ENCODE results near the gene GALNT7.

Gene GALNT7

DNA sequence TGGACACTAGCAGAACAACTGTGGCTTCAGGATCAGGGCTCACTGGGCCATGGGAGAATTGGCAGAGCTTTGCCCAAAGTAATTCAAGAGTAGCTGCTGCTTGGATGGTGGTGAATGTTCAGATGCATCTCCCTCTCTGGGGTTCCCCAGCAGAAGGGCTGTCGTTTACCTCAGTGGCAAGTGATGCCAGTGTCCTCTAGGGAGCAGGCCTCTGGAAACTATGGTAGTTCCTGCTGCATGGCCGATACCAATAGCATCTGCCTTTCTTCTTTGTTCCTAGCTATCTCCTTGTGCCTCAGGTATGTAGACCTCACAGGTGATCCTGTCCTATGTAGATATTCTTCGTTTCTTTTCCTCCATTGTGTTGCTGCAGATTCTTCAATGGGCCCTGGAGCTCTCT is 139.2 kb downstream of the GALNT7 start:
- peaks cover 0 to 2% (median 0%) of the 10 kb centered on the region in 5 experiments for H3K9me3 ChIP-seq (ENCODE audit: control extremely low read depth in 1 of 5, control insufficient read depth in 4 of 5, insufficient read depth in 2 of 5, low read depth in 1 of 5, low read length in 4 of 5)
- no peak overlapping the region for H3K4me3 ChIP-seq (ENCODE audit: control insufficient read depth in 1 of 7, extremely low read depth in 1 of 7, insufficient read depth in 4 of 7, low read depth in 2 of 7, low read length in 6 of 7)
- CTCF ChIA-PET = interaction anchor here (0.7 to 3.3 kb wide), 8 partner anchors 11 to 284 kb away, joined by 3 to 15 read pairs (median 5); no protein-coding TSS in a partner anchor
- no peaks in the 10 kb centered on the region for H3K27me3 ChIP-seq (replicated peaks in 2 of 5; ENCODE audit: control insufficient read depth in 4 of 5, insufficient read depth in 5 of 5, low read length in 4 of 5)
- 100% methylated on average over 2 of the region's 3 CpGs for WGBS (ENCODE audit: insufficient coverage)
- DNase-seq = no peak
- H3K27ac ChIP-seq (ENCODE audit: insufficient read depth in 1 of 2, low read depth in 1 of 2, low read length in 2 of 2, poor library complexity in 1 of 2, severe bottlenecking in 2 of 2) = no peak overlapping the region
- POLR2A ChIA-PET = no interaction called here
- no peaks in the 10 kb centered on the region for H3K4me1 ChIP-seq (ENCODE audit: control extremely low read depth in 1 of 4, control insufficient read depth in 4 of 4, insufficient read depth in 4 of 4, low read length in 3 of 4)
- H3K36me3 ChIP-seq (ENCODE audit: control insufficient read depth in 4 of 4, insufficient read depth in 4 of 4, low read length in 3 of 4) = peaks cover 13 to 49% (median 41%) of the 10 kb centered on the region in 4 experiments

DNA sequence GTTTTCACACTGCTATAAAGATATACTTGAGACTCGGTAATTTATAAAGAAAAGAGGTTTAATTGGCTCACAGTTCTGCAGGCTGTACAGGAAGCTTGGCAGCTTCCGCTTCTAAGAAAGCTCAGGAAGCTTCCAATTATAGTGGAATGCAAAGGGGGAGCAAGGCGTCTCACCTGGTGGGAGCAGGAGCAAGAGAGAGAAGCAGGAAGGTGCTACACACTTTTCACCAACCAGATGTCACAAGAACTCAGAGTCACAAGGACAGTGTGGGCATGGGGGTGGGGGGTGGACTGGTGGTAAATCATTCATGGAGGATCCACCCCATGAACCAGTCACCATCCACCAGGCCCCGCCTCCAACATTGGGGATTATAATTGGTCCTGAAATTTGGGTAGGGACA is 142.8 kb downstream of the GALNT7 start:
- Histone ChIP-seq H3K27me3 (replicated peaks in 2 of 5; ENCODE audit: control insufficient read depth in 4 of 5, insufficient read depth in 5 of 5, low read length in 4 of 5) (no peaks in the 10 kb centered on the region), H3K4me3 (ENCODE audit: control insufficient read depth in 1 of 7, extremely low read depth in 1 of 7, insufficient read depth in 4 of 7, low read depth in 2 of 7, low read length in 6 of 7) (no peak overlapping the region), H3K4me1 (ENCODE audit: control extremely low read depth in 1 of 4, control insufficient read depth in 4 of 4, insufficient read depth in 4 of 4, low read length in 3 of 4) (no peaks in the 10 kb centered on the region), H3K36me3 (ENCODE audit: control insufficient read depth in 4 of 4, insufficient read depth in 4 of 4, low read length in 3 of 4) (peaks cover 14 to 62% (median 48%) of the 10 kb centered on the region in 4 experiments), H3K27ac (ENCODE audit: insufficient read depth in 1 of 2, low read depth in 1 of 2, low read length in 2 of 2, poor library complexity in 1 of 2, severe bottlenecking in 2 of 2) (no peak overlapping the region), H3K9me3 (ENCODE audit: control extremely low read depth in 1 of 5, control insufficient read depth in 4 of 5, insufficient read depth in 2 of 5, low read depth in 1 of 5, low read length in 4 of 5) (no peaks in the 10 kb centered on the region)
- DNase-seq = no peak
- 100% methylated on average over 2 of the region's 4 CpGs for WGBS (ENCODE audit: insufficient coverage)
- CTCF ChIA-PET = interaction anchor here (2.7 to 2.9 kb wide), 2 partner anchors 8 to 10 kb away, joined by 9 to 14 read pairs; no protein-coding TSS in a partner anchor
- POLR2A ChIA-PET = no interaction called here

DNA sequence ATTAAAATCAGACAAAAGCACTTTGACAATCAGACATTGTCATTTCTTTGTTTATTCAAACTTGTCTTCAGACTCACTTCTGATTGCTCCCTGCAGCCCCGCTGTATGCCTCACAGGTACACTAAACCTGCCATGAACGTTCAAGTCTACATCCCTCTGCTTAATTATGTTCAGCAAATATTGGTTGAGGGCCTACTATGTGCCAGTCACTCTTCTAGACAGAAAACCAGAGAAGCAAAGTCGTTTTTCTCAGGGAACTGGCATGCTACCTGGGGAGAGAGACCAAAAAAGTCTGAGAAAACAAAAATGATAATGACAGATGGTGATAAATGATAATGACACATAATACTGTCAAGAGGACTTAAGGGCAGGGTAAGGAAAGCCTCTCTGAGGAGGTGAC is 146.1 kb downstream of the GALNT7 start:
- POLR2A ChIA-PET = interaction anchor here (0.6 kb wide), 1 partner anchor 1715 kb away, joined by 3 read pairs; no protein-coding TSS in a partner anchor
- H3K27me3 ChIP-seq (replicated peaks in 2 of 5; ENCODE audit: control insufficient read depth in 4 of 5, insufficient read depth in 5 of 5, low read length in 4 of 5) = no peaks in the 10 kb centered on the region
- no peaks in the 10 kb centered on the region for H3K9me3 ChIP-seq (ENCODE audit: control extremely low read depth in 1 of 5, control insufficient read depth in 4 of 5, insufficient read depth in 2 of 5, low read depth in 1 of 5, low read length in 4 of 5)
- CTCF ChIA-PET = interaction anchor here (2.0 kb wide), 1 partner anchor 15 kb away, joined by 5 read pairs; no protein-coding TSS in a partner anchor
- no peaks in the 10 kb centered on the region for H3K4me1 ChIP-seq (ENCODE audit: control extremely low read depth in 1 of 4, control insufficient read depth in 4 of 4, insufficient read depth in 4 of 4, low read length in 3 of 4)
- no peak overlapping the region for H3K27ac ChIP-seq (ENCODE audit: insufficient read depth in 1 of 2, low read depth in 1 of 2, low read length in 2 of 2, poor library complexity in 1 of 2, severe bottlenecking in 2 of 2)
- DNase-seq = no peak
- H3K36me3 ChIP-seq (ENCODE audit: control insufficient read depth in 4 of 4, insufficient read depth in 4 of 4, low read length in 3 of 4) = peaks cover 8 to 51% (median 39%) of the 10 kb centered on the region in 4 experiments
- 100% methylated on average over 2 of the region's 3 CpGs for WGBS (ENCODE audit: insufficient coverage)
- H3K4me3 ChIP-seq (ENCODE audit: control insufficient read depth in 1 of 7, extremely low read depth in 1 of 7, insufficient read depth in 4 of 7, low read depth in 2 of 7, low read length in 6 of 7) = no peak overlapping the region

GRCh38 chr4:173316060-173316459 is 147.4 kb downstream of the GALNT7 start:
- Histone ChIP-seq H3K27ac (ENCODE audit: insufficient read depth in 1 of 2, low read depth in 1 of 2, low read length in 2 of 2, poor library complexity in 1 of 2, severe bottlenecking in 2 of 2) (no peak overlapping the region), H3K36me3 (ENCODE audit: control insufficient read depth in 4 of 4, insufficient read depth in 4 of 4, low read length in 3 of 4) (peaks cover 11 to 48% (median 40%) of the 10 kb centered on the region in 4 experiments), H3K9me3 (ENCODE audit: control extremely low read depth in 1 of 5, control insufficient read depth in 4 of 5, insufficient read depth in 2 of 5, low read depth in 1 of 5, low read length in 4 of 5) (no peaks in the 10 kb centered on the region), H3K4me3 (ENCODE audit: control insufficient read depth in 1 of 7, extremely low read depth in 1 of 7, insufficient read depth in 4 of 7, low read depth in 2 of 7, low read length in 6 of 7) (no peak overlapping the region), H3K27me3 (replicated peaks in 2 of 5; ENCODE audit: control insufficient read depth in 4 of 5, insufficient read depth in 5 of 5, low read length in 4 of 5) (no peaks in the 10 kb centered on the region), H3K4me1 (ENCODE audit: control extremely low read depth in 1 of 4, control insufficient read depth in 4 of 4, insufficient read depth in 4 of 4, low read length in 3 of 4) (no peaks in the 10 kb centered on the region)
- POLR2A ChIA-PET = interaction anchor here (0.5 kb wide), 1 partner anchor 863 kb away, joined by 3 read pairs; no protein-coding TSS in a partner anchor
- CTCF ChIA-PET = interaction anchor here (1.4 to 1.7 kb wide), 3 partner anchors 15 to 102 kb away, joined by 3 to 7 read pairs (median 6); no protein-coding TSS in a partner anchor
- no peak for DNase-seq
- WGBS (ENCODE audit: insufficient coverage) = 73% methylated on average over 2 of the region's 2 CpGs

DNA sequence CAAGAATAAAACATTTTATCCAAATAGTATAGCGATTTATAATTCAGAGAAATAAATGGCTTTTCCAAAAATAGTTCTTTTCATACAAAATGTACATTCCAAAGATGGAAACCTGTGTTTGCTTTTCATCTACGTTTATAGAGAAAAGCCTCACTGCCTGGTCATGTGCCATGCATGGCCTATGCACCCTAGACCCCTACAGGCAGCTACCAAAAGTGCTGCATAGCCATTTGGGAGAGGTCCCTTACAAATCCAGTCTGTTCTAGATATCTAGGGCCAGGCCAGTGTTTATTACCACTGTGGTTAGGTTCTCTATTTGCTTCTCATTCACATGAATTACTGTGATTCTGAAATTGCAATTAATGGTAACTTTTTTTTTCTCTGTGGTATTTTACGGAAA is 148.4 kb downstream of the GALNT7 start:
- no peaks in the 10 kb centered on the region for H3K9me3 ChIP-seq (ENCODE audit: control extremely low read depth in 1 of 5, control insufficient read depth in 4 of 5, insufficient read depth in 2 of 5, low read depth in 1 of 5, low read length in 4 of 5)
- H3K27ac ChIP-seq (ENCODE audit: insufficient read depth in 1 of 2, low read depth in 1 of 2, low read length in 2 of 2, poor library complexity in 1 of 2, severe bottlenecking in 2 of 2) = no peak overlapping the region
- peaks cover 14 to 50% (median 40%) of the 10 kb centered on the region in 4 experiments for H3K36me3 ChIP-seq (ENCODE audit: control insufficient read depth in 4 of 4, insufficient read depth in 4 of 4, low read length in 3 of 4)
- H3K4me1 ChIP-seq (ENCODE audit: control extremely low read depth in 1 of 4, control insufficient read depth in 4 of 4, insufficient read depth in 4 of 4, low read length in 3 of 4) = no peaks in the 10 kb centered on the region
- CTCF ChIA-PET = interaction anchor here (1.3 to 2.7 kb wide), 5 partner anchors 10 to 101 kb away, joined by 3 to 11 read pairs (median 6); no protein-coding TSS in a partner anchor
- H3K4me3 ChIP-seq (ENCODE audit: control insufficient read depth in 1 of 7, extremely low read depth in 1 of 7, insufficient read depth in 4 of 7, low read depth in 2 of 7, low read length in 6 of 7) = no peak overlapping the region
- POLR2A ChIA-PET = no interaction called here
- 78% methylated on average over 1 of the region's 3 CpGs for WGBS (ENCODE audit: insufficient coverage)
- no peaks in the 10 kb centered on the region for H3K27me3 ChIP-seq (replicated peaks in 2 of 5; ENCODE audit: control insufficient read depth in 4 of 5, insufficient read depth in 5 of 5, low read length in 4 of 5)
- peak in 2 of 3 donors; percentile 50 to 56 for DNase-seq

DNA sequence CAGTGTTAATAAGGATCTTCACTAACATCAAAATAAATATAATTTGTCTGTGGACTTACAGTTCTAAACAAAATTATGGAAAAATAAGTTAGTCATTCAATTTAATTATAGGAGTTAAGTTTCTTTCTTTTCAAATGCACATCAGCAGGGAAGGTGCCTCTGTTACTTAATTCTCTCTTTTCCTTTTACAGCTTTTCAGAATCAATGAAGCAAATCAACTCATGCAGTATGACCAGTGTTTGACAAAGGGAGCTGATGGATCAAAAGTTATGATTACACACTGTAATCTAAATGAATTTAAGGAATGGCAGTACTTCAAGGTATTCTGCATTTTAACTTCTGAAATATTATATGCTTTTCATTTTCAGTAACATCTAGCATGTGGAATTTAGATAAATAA is 149.6 kb downstream of the GALNT7 start:
- Histone ChIP-seq H3K4me3 (ENCODE audit: control insufficient read depth in 1 of 7, extremely low read depth in 1 of 7, insufficient read depth in 4 of 7, low read depth in 2 of 7, low read length in 6 of 7) (no peak overlapping the region), H3K27ac (ENCODE audit: insufficient read depth in 1 of 2, low read depth in 1 of 2, low read length in 2 of 2, poor library complexity in 1 of 2, severe bottlenecking in 2 of 2) (no peak overlapping the region), H3K36me3 (ENCODE audit: control insufficient read depth in 4 of 4, insufficient read depth in 4 of 4, low read length in 3 of 4) (peaks cover 12 to 50% (median 41%) of the 10 kb centered on the region in 4 experiments), H3K27me3 (replicated peaks in 2 of 5; ENCODE audit: control insufficient read depth in 4 of 5, insufficient read depth in 5 of 5, low read length in 4 of 5) (no peaks in the 10 kb centered on the region), H3K9me3 (ENCODE audit: control extremely low read depth in 1 of 5, control insufficient read depth in 4 of 5, insufficient read depth in 2 of 5, low read depth in 1 of 5, low read length in 4 of 5) (no peaks in the 10 kb centered on the region), H3K4me1 (ENCODE audit: control extremely low read depth in 1 of 4, control insufficient read depth in 4 of 4, insufficient read depth in 4 of 4, low read length in 3 of 4) (no peaks in the 10 kb centered on the region)
- ChIA-PET POLR2A (no interaction called here), CTCF (interaction anchor here (1.0 to 5.7 kb wide), 15 partner anchors 11 to 304 kb away, joined by 3 to 177 read pairs (median 5); partner anchors contain the start of gene HMGB2)
- no peak for DNase-seq

GRCh38 chr4:173318648-173319211 is 150.1 kb downstream of the GALNT7 start:
- H3K4me3 ChIP-seq (ENCODE audit: control insufficient read depth in 1 of 7, extremely low read depth in 1 of 7, insufficient read depth in 4 of 7, low read depth in 2 of 7, low read length in 6 of 7) = no peak overlapping the region
- ChIA-PET CTCF (interaction anchor here (0.8 to 5.7 kb wide), 26 partner anchors 8 to 305 kb away, joined by 3 to 177 read pairs (median 4); partner anchors contain the start of gene HMGB2), POLR2A (no interaction called here)
- no peaks in the 10 kb centered on the region for H3K4me1 ChIP-seq (ENCODE audit: control extremely low read depth in 1 of 4, control insufficient read depth in 4 of 4, insufficient read depth in 4 of 4, low read length in 3 of 4)
- no peaks in the 10 kb centered on the region for H3K9me3 ChIP-seq (ENCODE audit: control extremely low read depth in 1 of 5, control insufficient read depth in 4 of 5, insufficient read depth in 2 of 5, low read depth in 1 of 5, low read length in 4 of 5)
- H3K27ac ChIP-seq (ENCODE audit: insufficient read depth in 1 of 2, low read depth in 1 of 2, low read length in 2 of 2, poor library complexity in 1 of 2, severe bottlenecking in 2 of 2) = no peak overlapping the region
- H3K36me3 ChIP-seq (ENCODE audit: control insufficient read depth in 4 of 4, insufficient read depth in 4 of 4, low read length in 3 of 4) = peaks cover 12 to 50% (median 40%) of the 10 kb centered on the region in 4 experiments
- no peaks in the 10 kb centered on the region for H3K27me3 ChIP-seq (replicated peaks in 2 of 5; ENCODE audit: control insufficient read depth in 4 of 5, insufficient read depth in 5 of 5, low read length in 4 of 5)
- 20% methylated on average over 1 of the region's 3 CpGs for WGBS (ENCODE audit: insufficient coverage)
- DNase-seq = peak; percentile 47 to 71 (median 69)
